Karpas-422 (cell line): ENCODE measurements around the gene FBXO8. TPM values are rescaled to one million over a fixed set of nuclear protein-coding genes. Genes with fewer than 3 reads are reported as not detected.

Experiments
- DNase-seq: peaks from one replicate; pipeline ENCODE4 v3.0.0-alpha.2; 2015
- H2AFZ ChIP-seq: fragments of 200-600 bp; sonication (generic); 2 replicates; pipeline ENCODE4 v1.6.1; 2014; ENCODE audit warnings: antibody characterized with exemption, low read length, mixed read lengths
- H3K27ac ChIP-seq: fragments of 200-600 bp; sonication (generic); 2 replicates; pipeline ENCODE4 v1.5.1; 2014; ENCODE audit warnings: mild to moderate bottlenecking, low read length, moderate library complexity
- H3K27me3 ChIP-seq: fragments of 200-600 bp; sonication (generic); 2 replicates; pipeline ENCODE4 v1.6.1; 2014; ENCODE audit warnings: low read length, mixed read lengths
- H3K36me3 ChIP-seq: fragments of 200-600 bp; sonication (generic); 2 replicates; pipeline ENCODE4 v1.6.1; 2014; ENCODE audit warnings: low read length, mixed read lengths; ENCODE audit not compliant: insufficient read depth
- H3K4me1 ChIP-seq: fragments of 200-600 bp; sonication (generic); 2 replicates; pipeline ENCODE4 v1.6.1; 2014; ENCODE audit warnings: mild to moderate bottlenecking, low read length, mixed read lengths
- H3K4me2 ChIP-seq: fragments of 200-600 bp; sonication (generic); 2 replicates; pipeline ENCODE4 v1.6.1; 2014; ENCODE audit warnings: low read length, low read depth, mild to moderate bottlenecking; ENCODE audit not compliant: poor library complexity, severe bottlenecking
- H3K4me3 ChIP-seq: fragments of 200-600 bp; sonication (generic); 2 replicates; pipeline ENCODE4 v1.5.1; 2014; ENCODE audit warnings: mild to moderate bottlenecking, antibody characterized with exemption, low read length, mixed read lengths
- H3K79me2 ChIP-seq: fragments of 200-600 bp; sonication (generic); 2 replicates; pipeline ENCODE4 v1.6.1; 2014; ENCODE audit warnings: mild to moderate bottlenecking, low read length, mixed read lengths
- H3K9ac ChIP-seq: fragments of 200-600 bp; sonication (generic); 2 replicates; pipeline ENCODE4 v1.6.0; 2014; ENCODE audit warnings: low read length
- H3K9me2 ChIP-seq: fragments of 200-600 bp; sonication (generic), shearing (Covaris generic); replicated peaks from 2 replicates; pipeline ENCODE4 v1.6.0; 2014; ENCODE audit warnings: mild to moderate bottlenecking, low read length, moderate library complexity; ENCODE audit not compliant: insufficient read depth
- H3K9me3 ChIP-seq: fragments of 300-700, 200-600 bp; sonication (generic); 2 replicates; pipeline ENCODE4 v1.6.1; 2014; ENCODE audit warnings: low read length, mixed read lengths
- H4K20me1 ChIP-seq: fragments of 200-600 bp; sonication (generic); 2 replicates; pipeline ENCODE4 v1.6.1; 2014; ENCODE audit warnings: mild to moderate bottlenecking, antibody characterized with exemption, low read length, low read depth; ENCODE audit not compliant: insufficient read depth
- total RNA-seq: library from RNA; depleted of rRNA; stranded (reverse); fragments of >200 nt; shearing (Covaris generic); gene quantifications from 2 replicates; pipeline ENCODE4 v1.2.3, GENCODE V29; 2014; ENCODE audit warnings: low replicate concordance

FBXO8 gene
- total RNA-seq, 1 experiment from 2014 or later = 13.5 TPM

DNA sequence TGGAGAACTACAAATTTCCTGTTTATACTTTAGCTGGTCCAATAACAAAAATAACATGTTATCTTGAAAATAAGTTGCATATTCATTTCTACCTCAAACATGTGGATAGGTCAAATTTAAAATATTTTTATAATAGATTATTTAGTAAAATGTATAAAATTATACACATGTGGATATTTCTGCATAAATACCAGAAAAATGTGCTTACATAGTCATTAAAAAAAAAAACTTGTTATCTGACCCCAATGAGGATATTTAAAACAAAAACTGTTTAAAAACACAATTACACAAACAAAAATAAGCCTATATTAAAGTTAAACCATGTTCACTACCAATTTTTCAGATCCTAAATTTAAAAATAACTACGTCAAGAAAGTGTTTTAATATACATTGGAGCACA lies 28.1 kb downstream of the FBXO8 start:
- Histone ChIP-seq H3K9me3 (no peaks in the 10 kb centered on the region), H2AFZ (no peak overlapping the region), H3K36me3 (no peaks in the 10 kb centered on the region), H3K4me1 (no peaks in the 10 kb centered on the region), H3K9ac (no peak overlapping the region), H3K4me3 (no peak overlapping the region), H3K27me3 (no peaks in the 10 kb centered on the region), H3K4me2 (no peak overlapping the region), H3K79me2 (no peaks in the 10 kb centered on the region), H3K27ac (no peak overlapping the region), H3K9me2 (no peaks in the 10 kb centered on the region), H4K20me1 (no peaks in the 10 kb centered on the region)
- DNase-seq = no peak

DNA sequence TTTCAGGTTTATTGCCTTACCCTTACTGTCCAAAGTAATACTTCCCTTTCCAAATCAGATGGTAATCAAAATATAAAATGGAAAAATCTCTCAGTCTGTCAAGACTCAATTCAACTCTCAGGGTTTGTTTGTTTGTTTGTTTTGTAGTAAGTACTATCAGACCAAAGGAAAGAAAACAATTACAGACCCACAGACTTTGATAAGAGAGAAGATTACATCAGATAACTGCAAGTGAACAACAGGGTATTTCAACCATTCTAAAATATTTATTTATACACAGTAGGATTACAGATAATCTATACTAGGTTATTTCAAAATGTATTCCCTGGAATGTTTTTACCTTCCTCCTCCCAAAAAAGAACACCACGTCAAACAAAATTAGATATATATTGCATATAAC lies 28.9 kb downstream of the FBXO8 start:
- H3K27me3 ChIP-seq = no peaks in the 10 kb centered on the region
- no peaks in the 10 kb centered on the region for H3K36me3 ChIP-seq
- no peak overlapping the region for H3K4me2 ChIP-seq
- H3K4me1 ChIP-seq = no peaks in the 10 kb centered on the region
- no peak overlapping the region for H3K27ac ChIP-seq
- H3K79me2 ChIP-seq = no peaks in the 10 kb centered on the region
- no peaks in the 10 kb centered on the region for H4K20me1 ChIP-seq
- H3K9ac ChIP-seq = no peak overlapping the region
- no peaks in the 10 kb centered on the region for H3K9me3 ChIP-seq
- DNase-seq = no peak
- H2AFZ ChIP-seq = no peak overlapping the region
- H3K9me2 ChIP-seq = no peaks in the 10 kb centered on the region
- H3K4me3 ChIP-seq = no peak overlapping the region

DNA sequence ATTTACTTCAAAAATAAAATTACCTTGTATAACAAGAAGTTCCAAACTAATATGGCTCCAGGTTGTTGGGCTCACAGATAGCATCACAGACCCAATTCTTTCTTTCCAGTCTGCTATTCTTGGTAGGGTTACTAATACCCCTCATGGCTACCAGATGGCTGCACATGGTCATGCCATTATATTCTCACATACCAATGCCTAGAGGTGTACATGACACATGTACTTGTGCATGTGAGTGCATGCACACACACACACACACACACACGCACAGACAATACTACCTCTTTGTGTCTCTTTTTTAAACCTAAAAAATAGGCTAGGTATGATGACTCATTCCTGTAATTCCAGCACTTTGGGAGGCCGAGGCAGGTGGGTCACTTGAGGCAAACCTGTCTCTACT lies 31.1 kb downstream of the FBXO8 start:
- Histone ChIP-seq H3K4me3 (no peak overlapping the region), H3K4me1 (no peaks in the 10 kb centered on the region), H2AFZ (no peak overlapping the region), H3K9me3 (no peaks in the 10 kb centered on the region), H3K9ac (no peak overlapping the region), H3K27me3 (no peaks in the 10 kb centered on the region), H4K20me1 (no peaks in the 10 kb centered on the region), H3K27ac (no peak overlapping the region), H3K4me2 (no peak overlapping the region), H3K36me3 (no peaks in the 10 kb centered on the region), H3K9me2 (no peaks in the 10 kb centered on the region), H3K79me2 (no peaks in the 10 kb centered on the region)
- DNase-seq = no peak

DNA sequence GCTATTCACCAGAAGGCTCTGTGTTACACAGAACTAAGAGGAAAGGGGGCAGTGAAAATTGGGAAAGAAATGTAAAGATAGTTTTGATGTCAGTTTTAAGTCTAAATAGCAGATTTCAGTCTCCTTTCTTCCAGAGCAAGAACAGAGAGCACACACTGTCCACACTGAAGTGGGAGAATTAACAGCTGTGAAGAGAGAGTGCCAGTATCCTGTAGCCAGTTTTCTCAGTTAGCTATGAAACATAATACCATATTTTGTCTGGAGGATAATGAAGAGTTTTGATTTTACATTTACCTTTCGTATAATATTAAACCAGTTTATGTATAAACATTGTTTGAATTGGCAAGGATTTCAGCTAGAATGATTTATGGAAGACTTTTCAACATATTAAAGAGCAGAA lies 35.1 kb downstream of the FBXO8 start:
- no peaks in the 10 kb centered on the region for H3K27me3 ChIP-seq
- DNase-seq = no peak

DNA sequence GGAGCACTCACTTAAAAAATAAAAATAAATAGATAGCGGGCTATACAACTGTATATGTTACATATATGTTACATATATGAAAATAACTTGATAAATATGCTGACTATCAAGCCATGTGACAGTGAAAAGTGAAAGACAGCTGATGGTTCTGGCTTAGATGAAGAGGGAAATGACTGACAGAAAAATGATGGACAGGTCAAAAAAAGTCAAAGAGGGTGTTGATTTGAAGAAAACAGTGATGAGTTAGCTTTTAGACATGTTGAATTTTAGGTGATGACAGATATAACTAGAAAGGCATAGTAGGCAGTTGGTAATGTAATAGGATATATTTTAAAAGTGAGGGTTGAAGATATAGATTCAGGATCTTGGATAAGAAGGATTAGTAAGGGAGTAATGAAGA lies 37.8 kb downstream of the FBXO8 start:
- Histone ChIP-seq H2AFZ (no peak overlapping the region), H3K9me3 (no peaks in the 10 kb centered on the region), H3K27ac (no peak overlapping the region), H3K9me2 (no peaks in the 10 kb centered on the region), H3K4me2 (no peak overlapping the region), H3K4me1 (peaks cover 5% of the 10 kb centered on the region), H3K4me3 (no peak overlapping the region), H3K79me2 (no peaks in the 10 kb centered on the region), H3K36me3 (no peaks in the 10 kb centered on the region), H4K20me1 (no peaks in the 10 kb centered on the region), H3K27me3 (no peaks in the 10 kb centered on the region), H3K9ac (no peak overlapping the region)
- no peak for DNase-seq

More for the DNA sequence above, 35.1 kb downstream of the FBXO8 start:
- no peak overlapping the region for H2AFZ ChIP-seq
- no peaks in the 10 kb centered on the region for H3K79me2 ChIP-seq
- H3K9me2 ChIP-seq = no peaks in the 10 kb centered on the region
- H4K20me1 ChIP-seq = no peaks in the 10 kb centered on the region
- H3K27ac ChIP-seq = no peak overlapping the region
- H3K4me1 ChIP-seq = no peaks in the 10 kb centered on the region
- no peaks in the 10 kb centered on the region for H3K36me3 ChIP-seq
- no peak overlapping the region for H3K4me2 ChIP-seq
- H3K9me3 ChIP-seq = no peaks in the 10 kb centered on the region
- H3K4me3 ChIP-seq = no peak overlapping the region
- no peak overlapping the region for H3K9ac ChIP-seq

DNA sequence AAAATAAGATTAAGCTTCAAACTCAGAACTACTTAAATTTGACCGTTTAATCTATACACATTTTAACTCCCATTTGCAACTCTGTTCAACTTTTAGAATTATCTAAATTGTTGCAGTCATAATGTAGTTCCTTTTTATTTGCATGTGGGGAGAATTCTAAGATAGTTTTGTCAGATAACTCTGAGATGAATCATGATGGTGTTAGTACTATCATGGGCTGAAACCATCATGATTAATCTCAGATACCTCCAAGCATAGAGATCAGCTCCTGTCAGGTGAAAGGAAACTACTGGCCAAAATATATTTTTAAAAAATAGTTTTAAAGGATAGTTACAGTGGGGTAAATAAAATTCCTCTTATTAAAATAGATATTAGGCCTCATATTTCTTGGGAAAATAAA lies 39.0 kb downstream of the FBXO8 start:
- Histone ChIP-seq H3K4me3 (no peak overlapping the region), H3K79me2 (no peaks in the 10 kb centered on the region), H3K9ac (no peak overlapping the region), H3K4me2 (no peak overlapping the region), H3K27me3 (no peaks in the 10 kb centered on the region), H2AFZ (no peak overlapping the region), H3K36me3 (no peaks in the 10 kb centered on the region), H3K9me3 (no peaks in the 10 kb centered on the region), H3K9me2 (no peaks in the 10 kb centered on the region), H4K20me1 (no peaks in the 10 kb centered on the region), H3K27ac (no peak overlapping the region), H3K4me1 (peaks cover 5% of the 10 kb centered on the region)
- no peak for DNase-seq

DNA sequence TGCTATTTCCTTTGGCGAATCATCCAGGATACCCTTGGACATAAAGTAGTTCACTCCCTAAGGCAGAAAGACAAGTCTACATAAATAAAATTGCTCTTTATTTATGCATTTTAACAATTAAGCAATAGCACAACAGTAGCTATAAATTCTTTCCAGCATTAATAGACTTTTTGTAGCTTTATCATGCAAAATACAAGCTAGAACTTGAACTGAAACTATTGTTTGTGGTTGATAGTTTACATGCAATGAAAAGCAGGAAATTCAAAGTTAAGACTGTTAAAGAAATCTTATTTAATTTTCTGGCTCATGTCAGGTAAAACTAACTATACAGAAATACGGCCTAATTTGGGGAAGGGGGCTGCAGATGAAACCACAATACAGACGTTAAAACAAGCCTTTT lies 42.3 kb downstream of the FBXO8 start:
- H3K4me1 ChIP-seq = peaks cover 5% of the 10 kb centered on the region
- H3K27ac ChIP-seq = no peak overlapping the region
- H4K20me1 ChIP-seq = no peaks in the 10 kb centered on the region
- H3K36me3 ChIP-seq = no peaks in the 10 kb centered on the region
- DNase-seq = no peak
- H3K9me2 ChIP-seq = no peaks in the 10 kb centered on the region
- H3K79me2 ChIP-seq = no peaks in the 10 kb centered on the region
- H3K9ac ChIP-seq = no peak overlapping the region
- no peaks in the 10 kb centered on the region for H3K9me3 ChIP-seq
- no peak overlapping the region for H3K4me2 ChIP-seq
- no peak overlapping the region for H2AFZ ChIP-seq
- no peak overlapping the region for H3K4me3 ChIP-seq
- H3K27me3 ChIP-seq = no peaks in the 10 kb centered on the region

DNA sequence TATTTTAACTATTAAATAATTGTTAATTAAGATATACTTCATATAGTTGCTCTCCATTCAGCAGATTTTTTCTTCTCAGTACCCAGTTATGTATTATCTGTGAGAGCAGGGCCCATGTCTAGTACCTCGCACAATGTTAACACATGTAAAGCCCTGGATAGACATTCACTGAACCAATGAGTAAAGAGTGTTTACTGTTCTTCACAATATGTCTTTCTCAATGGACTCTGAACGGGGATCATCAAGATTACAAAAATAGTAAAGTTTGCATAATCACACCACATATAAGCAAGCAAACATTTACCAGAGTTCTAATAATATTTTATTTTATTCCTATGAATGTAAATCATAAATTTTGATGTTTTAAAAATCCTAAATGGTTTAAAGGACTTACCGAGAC lies 47.1 kb downstream of the FBXO8 start:
- Histone ChIP-seq H3K27ac (no peak overlapping the region), H3K36me3 (no peaks in the 10 kb centered on the region), H3K9me2 (no peaks in the 10 kb centered on the region), H3K9ac (no peak overlapping the region), H3K4me1 (peaks cover 5% of the 10 kb centered on the region), H3K27me3 (no peaks in the 10 kb centered on the region), H2AFZ (no peak overlapping the region), H4K20me1 (no peaks in the 10 kb centered on the region), H3K4me2 (no peak overlapping the region), H3K4me3 (no peak overlapping the region), H3K9me3 (no peaks in the 10 kb centered on the region), H3K79me2 (no peaks in the 10 kb centered on the region)
- DNase-seq = no peak

DNA sequence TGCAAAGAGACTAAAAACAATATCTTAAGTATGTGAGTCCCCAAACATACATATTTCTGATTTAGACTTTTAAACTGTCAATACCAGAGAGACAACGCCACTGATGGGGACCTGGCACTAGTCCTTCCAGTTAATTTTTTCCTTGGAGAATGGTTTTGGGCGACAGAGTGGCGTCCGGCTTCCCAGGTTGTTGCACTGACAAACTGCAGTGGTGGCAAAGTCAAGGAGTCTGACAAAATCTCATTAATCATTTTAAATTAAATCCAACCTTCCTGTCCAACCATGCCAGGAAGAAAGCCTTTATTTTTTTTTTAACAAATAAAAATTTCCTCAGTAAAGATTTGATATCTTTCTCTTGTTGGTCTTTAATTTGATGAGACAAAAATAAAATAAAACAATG lies 52.8 kb downstream of the FBXO8 start:
- Histone ChIP-seq H3K9me3 (no peaks in the 10 kb centered on the region), H3K27ac (no peak overlapping the region), H3K27me3 (no peaks in the 10 kb centered on the region), H3K9ac (no peak overlapping the region), H2AFZ (no peak overlapping the region), H3K36me3 (no peaks in the 10 kb centered on the region), H3K4me3 (no peak overlapping the region), H4K20me1 (no peaks in the 10 kb centered on the region), H3K79me2 (no peaks in the 10 kb centered on the region), H3K4me1 (no peaks in the 10 kb centered on the region), H3K4me2 (no peak overlapping the region), H3K9me2 (no peaks in the 10 kb centered on the region)
- no peak for DNase-seq
